Erythroblast (primary cell): ENCODE results near the gene EML1.

Experiments
- DNase-seq, 2 experiments: peaks; one replicate each; lab custom pipeline; 2025; lab: John Stamatoyannopoulos, UW
- GATA1 ChIP-seq: IDR thresholded peaks from 2 replicates; pipeline ENCODE4 v1.6.1; 2011; ENCODE audit warnings: low read depth, mild to moderate bottlenecking, control low read depth, low read length, moderate library complexity
- POLR2A ChIP-seq: IDR thresholded peaks from 2 replicates; pipeline ENCODE4 v1.6.1; 2011; ENCODE audit warnings: mild to moderate bottlenecking, low read length

EML1 gene

GRCh38 chr14:99854831-99855230 lies 61.6 kb downstream of the EML1 start:
- DNase-seq = no peak
- TF ChIP-seq GATA1 (no peak), POLR2A (no peak)

- DNase-seq = no peak
- TF ChIP-seq GATA1 (no peak), POLR2A (no peak)
These were observed 62.1 kb downstream of the EML1 start for GRCh38 chr14:99855271-99855670.

- TF ChIP-seq POLR2A = no peak
- TF ChIP-seq GATA1 = no peak
- DNase-seq = no peak
These were observed 64.3 kb downstream of the EML1 start for GRCh38 chr14:99857551-99857950.

GRCh38 chr14:99860219-99860618 lies 67.0 kb downstream of the EML1 start:
- TF ChIP-seq GATA1 (no peak), POLR2A (no peak)
- no peak for DNase-seq

- TF ChIP-seq GATA1 (no peak), POLR2A (no peak)
- no peak for DNase-seq
These were observed 68.9 kb downstream of the EML1 start for GRCh38 chr14:99862136-99862535.

- TF ChIP-seq POLR2A (no peak), GATA1 (no peak)
- no peak for DNase-seq
These were observed 69.8 kb downstream of the EML1 start for GRCh38 chr14:99863059-99863458.

GRCh38 chr14:99865408-99865807 lies 72.2 kb downstream of the EML1 start:
- TF ChIP-seq GATA1 (no peak), POLR2A (no peak)
- no peak for DNase-seq

GRCh38 chr14:99870617-99871016 lies 77.4 kb downstream of the EML1 start:
- no peak for TF ChIP-seq GATA1
- no peak for TF ChIP-seq POLR2A
- no peak for DNase-seq

GRCh38 chr14:99871771-99872170 lies 78.6 kb downstream of the EML1 start:
- TF ChIP-seq GATA1 (no peak), POLR2A (no peak)
- DNase-seq = no peak

- DNase-seq = no peak
These were observed 79.7 kb downstream of the EML1 start for GRCh38 chr14:99872786-99873440.

GRCh38 chr14:99873653-99874052 lies 80.4 kb downstream of the EML1 start:
- TF ChIP-seq GATA1 (no peak), POLR2A (no peak)
- DNase-seq = no peak

More at GRCh38 chr14:99872786-99873440, 79.7 kb downstream of the EML1 start:
- TF ChIP-seq POLR2A (no peak), GATA1 (no peak)

- DNase-seq = no peak
- TF ChIP-seq GATA1 (no peak), POLR2A (no peak)
These were observed 81.1 kb downstream of the EML1 start for GRCh38 chr14:99874306-99874705.

- TF ChIP-seq POLR2A = no peak
- DNase-seq = no peak
These were observed 82.2 kb downstream of the EML1 start for GRCh38 chr14:99875421-99875820.

- TF ChIP-seq GATA1 (no peak), POLR2A (no peak)
- DNase-seq = no peak
These were observed 82.6 kb downstream of the EML1 start for GRCh38 chr14:99875836-99876235.

- TF ChIP-seq POLR2A = no peak
- no peak for TF ChIP-seq GATA1
These were observed 83.2 kb downstream of the EML1 start for GRCh38 chr14:99876406-99876805.

More at GRCh38 chr14:99876406-99876805, 83.2 kb downstream of the EML1 start:
- DNase-seq = no peak
